ENCODE measurements around the gene LRP1B. TPM values are rescaled to one million over a fixed set of nuclear protein-coding genes. Genes with fewer than 3 reads are reported as not detected.

LRP1B gene
- total and polyA plus RNA-seq, 2 experiments from 2014 or later = not detected

DNA sequence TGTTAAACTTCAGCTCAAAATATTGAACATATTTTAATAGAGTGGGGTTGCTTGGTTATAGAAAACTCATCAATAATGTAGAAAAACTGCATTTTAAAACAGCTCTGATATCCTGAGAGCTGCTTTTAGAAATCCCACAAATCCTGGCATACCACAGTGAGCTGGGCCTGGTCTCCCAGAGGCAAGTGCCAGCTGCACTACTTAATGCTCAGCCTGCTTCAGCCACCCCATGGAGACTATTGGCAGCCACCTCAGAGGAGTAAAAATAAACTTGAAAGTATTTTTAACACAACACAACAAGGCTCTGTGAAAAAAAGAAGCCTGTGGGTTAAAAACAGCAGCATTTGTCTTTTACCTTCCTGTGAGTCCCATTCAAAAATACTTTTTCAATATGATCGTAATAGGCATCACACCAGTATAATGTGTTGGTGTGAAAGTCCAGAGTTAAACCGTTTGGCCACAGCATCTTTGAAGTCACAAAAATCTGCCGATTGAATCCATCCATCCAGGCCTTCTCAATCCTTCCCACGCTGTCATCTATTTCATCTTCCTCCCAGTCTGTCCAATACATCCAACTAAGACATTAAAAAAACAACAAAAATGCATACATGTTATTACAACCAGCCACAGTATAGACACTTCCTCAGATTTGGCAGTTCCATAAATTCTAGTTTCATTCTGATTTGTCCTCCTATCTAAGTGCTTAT, 1115.3 kb downstream of the LRP1B start:
- in situ Hi-C loops (cut with MboI) = no loop called here
- Histone ChIP-seq H3K4me1 (ENCODE audit: insufficient read depth) (peaks cover 7% of the 10 kb centered on the region), H3K27me3 (replicated peaks; ENCODE audit: insufficient read depth) (no peaks in the 10 kb centered on the region), H3K9me2 (ENCODE audit: insufficient read depth) (no peaks in the 10 kb centered on the region), H3K4me2 (ENCODE audit: unreplicated experiment) (no peak overlapping the region), H3K79me2 (ENCODE audit: insufficient read depth) (no peaks in the 10 kb centered on the region), H3K9me3 (ENCODE audit: low read depth) (no peaks in the 10 kb centered on the region), H2AFZ (0 out of 2 replicates have a peak overlapping the region, but pooled peaks have one; percentile 13), H4K20me1 (ENCODE audit: insufficient read depth) (no peaks in the 10 kb centered on the region), H3K36me3 (ENCODE audit: low read depth) (no peaks in the 10 kb centered on the region), H3K4me3 (no peak overlapping the region), H3F3A (ENCODE audit: insufficient read depth) (peaks cover 5% of the 10 kb centered on the region; the same call in 1 of the 2 replicates), H3K27ac (no peak overlapping the region), H3K9ac (no peak overlapping the region)
- 64 to 67% methylated on average over 4 of the region's 4 CpGs for WGBS, 2 experiments (ENCODE audit: low coverage in 1 of 2, low lambda C conversion rate in 2 of 2, missing lambda C conversion rate in 2 of 2)
- no peak for TF ChIP-seq EZH2 (IDR thresholded peaks at IDR 0.05; ENCODE audit: insufficient read depth, poor library complexity, severe bottlenecking)
- no peak for TF ChIP-seq EZH2phosphoT487 (IDR thresholded peaks at IDR 0.05; ENCODE audit: insufficient read depth, low read depth)
- no peak for DNase-seq

DNA sequence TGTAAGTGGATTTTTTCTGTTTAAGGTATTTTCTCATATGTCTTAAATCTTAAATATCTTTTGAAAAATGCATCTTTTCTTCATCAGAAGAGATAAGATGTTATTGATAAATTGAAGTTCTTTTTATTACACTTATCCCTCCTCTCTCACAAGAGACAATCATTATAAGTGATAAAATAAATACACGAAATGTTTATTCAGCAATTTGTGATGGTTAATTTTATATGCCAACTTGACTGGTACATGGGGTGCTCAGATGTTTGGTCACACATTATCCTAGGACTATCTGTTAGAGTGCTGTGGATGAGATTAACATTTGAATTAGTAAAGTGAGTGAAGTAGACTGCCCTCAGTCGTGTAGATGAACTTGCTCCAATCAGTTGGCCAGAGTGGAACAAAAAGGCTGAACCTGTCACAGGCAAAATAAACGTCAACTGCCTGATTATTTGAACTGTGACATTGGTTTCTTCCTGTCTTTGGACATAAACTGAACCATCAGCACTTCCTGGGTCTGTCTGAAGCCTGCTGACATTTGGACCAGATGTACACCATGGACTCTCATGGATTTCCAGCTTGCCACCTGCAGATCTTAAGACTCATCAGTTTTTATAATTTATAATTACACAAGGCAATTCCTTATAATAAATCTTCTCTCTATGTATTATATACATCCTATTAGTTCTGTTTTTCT, 1126.7 kb downstream of the LRP1B start:
- Histone ChIP-seq H3K79me2 (ENCODE audit: insufficient read depth) (no peaks in the 10 kb centered on the region), H3K27me3 (replicated peaks; ENCODE audit: insufficient read depth) (no peaks in the 10 kb centered on the region), H3K27ac (no peak overlapping the region), H4K20me1 (ENCODE audit: insufficient read depth) (no peaks in the 10 kb centered on the region), H3K9me3 (ENCODE audit: low read depth) (no peaks in the 10 kb centered on the region), H3K4me1 (ENCODE audit: insufficient read depth) (no peaks in the 10 kb centered on the region), H3K4me2 (ENCODE audit: unreplicated experiment) (no peak overlapping the region), H3K9ac (no peak overlapping the region), H3K36me3 (ENCODE audit: low read depth) (no peaks in the 10 kb centered on the region), H3K9me2 (ENCODE audit: insufficient read depth) (no peaks in the 10 kb centered on the region), H2AFZ (no peak overlapping the region), H3K4me3 (no peak overlapping the region), H3F3A (ENCODE audit: insufficient read depth) (no peaks in the 10 kb centered on the region)
- 48 to 50% methylated on average over 3 of the region's 3 CpGs for WGBS, 2 experiments (ENCODE audit: low coverage in 1 of 2, low lambda C conversion rate in 2 of 2, missing lambda C conversion rate in 2 of 2)
- TF ChIP-seq EZH2phosphoT487 (IDR thresholded peaks at IDR 0.05; ENCODE audit: insufficient read depth, low read depth) = no peak
- TF ChIP-seq EZH2 (IDR thresholded peaks at IDR 0.05; ENCODE audit: insufficient read depth, poor library complexity, severe bottlenecking) = no peak
- no peak for DNase-seq
- in situ Hi-C loops (cut with MboI) = no loop called here

DNA sequence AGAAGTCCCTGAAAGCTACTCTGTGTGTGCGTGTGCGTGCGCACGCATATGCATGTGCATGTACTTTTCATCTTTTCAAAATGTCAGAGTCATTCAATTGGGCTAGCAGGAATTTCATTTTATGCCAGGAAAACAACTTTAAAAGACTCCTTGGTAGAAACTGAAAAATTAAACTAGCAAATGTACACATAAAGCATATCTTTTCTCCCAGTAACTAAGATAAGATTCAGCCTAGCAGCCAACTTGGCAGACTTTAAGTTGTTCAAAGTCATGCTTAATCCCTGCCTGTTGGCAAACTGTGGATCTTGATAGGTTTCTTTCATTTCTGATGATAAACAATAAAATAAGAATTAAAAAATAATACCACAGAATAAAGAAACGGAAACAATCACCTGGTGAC, 1129.1 kb downstream of the LRP1B start:
- Histone ChIP-seq H3K9me2 (ENCODE audit: insufficient read depth) (no peaks in the 10 kb centered on the region), H3K27ac (no peak overlapping the region), H3K79me2 (ENCODE audit: insufficient read depth) (no peaks in the 10 kb centered on the region), H3K4me1 (ENCODE audit: insufficient read depth) (peaks cover 15% of the 10 kb centered on the region), H3F3A (ENCODE audit: insufficient read depth) (peaks cover 13% of the 10 kb centered on the region; the same call in 1 of the 2 replicates), H3K9ac (no peak overlapping the region), H3K36me3 (ENCODE audit: low read depth) (no peaks in the 10 kb centered on the region), H2AFZ (no peak overlapping the region), H4K20me1 (ENCODE audit: insufficient read depth) (no peaks in the 10 kb centered on the region), H3K27me3 (replicated peaks; ENCODE audit: insufficient read depth) (no peaks in the 10 kb centered on the region), H3K4me3 (no peak overlapping the region), H3K9me3 (ENCODE audit: low read depth) (no peaks in the 10 kb centered on the region), H3K4me2 (ENCODE audit: unreplicated experiment) (no peak overlapping the region)
- 87 to 98% methylated on average over 5 of the region's 5 CpGs for WGBS, 2 experiments (ENCODE audit: low coverage in 1 of 2, low lambda C conversion rate in 2 of 2, missing lambda C conversion rate in 2 of 2)
- TF ChIP-seq EZH2phosphoT487 (IDR thresholded peaks at IDR 0.05; ENCODE audit: insufficient read depth, low read depth) (no peak), EZH2 (IDR thresholded peaks at IDR 0.05; ENCODE audit: insufficient read depth, poor library complexity, severe bottlenecking) (no peak)
- in situ Hi-C loops (cut with MboI) = no loop called here
- DNase-seq = no peak

DNA sequence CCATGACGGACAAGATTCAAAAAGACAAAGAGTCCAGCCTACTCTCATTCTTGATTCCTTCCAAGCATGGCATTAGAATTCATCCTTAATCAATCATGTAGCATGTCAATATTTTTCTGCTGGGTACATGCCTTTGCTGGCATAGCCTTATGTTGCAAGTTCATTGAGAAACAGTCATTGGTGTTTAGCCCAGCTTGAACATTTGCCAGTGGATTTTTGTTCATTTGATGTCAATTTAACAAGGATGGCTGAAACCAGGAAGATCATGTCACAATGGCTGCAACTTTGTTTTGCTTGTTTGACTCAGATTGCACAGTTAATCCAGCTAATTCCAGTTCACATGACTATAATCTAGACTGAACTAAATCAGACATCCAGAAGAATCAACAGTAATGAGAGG, 1132.2 kb downstream of the LRP1B start:
- no peak overlapping the region for H3K9ac ChIP-seq
- no peak for TF ChIP-seq EZH2 (IDR thresholded peaks at IDR 0.05; ENCODE audit: insufficient read depth, poor library complexity, severe bottlenecking)
- TF ChIP-seq EZH2phosphoT487 (IDR thresholded peaks at IDR 0.05; ENCODE audit: insufficient read depth, low read depth) = no peak
- peak overlapping the region; percentile 53 for H3K4me2 ChIP-seq (ENCODE audit: unreplicated experiment)
- no peak overlapping the region for H3K4me3 ChIP-seq
- no peaks in the 10 kb centered on the region for H3K9me3 ChIP-seq (ENCODE audit: low read depth)
- no peaks in the 10 kb centered on the region for H3K9me2 ChIP-seq (ENCODE audit: insufficient read depth)
- H3F3A ChIP-seq (ENCODE audit: insufficient read depth) = peaks cover 13% of the 10 kb centered on the region; the same call in 1 of the 2 replicates
- WGBS, 2 experiments (ENCODE audit: low coverage in 1 of 2, low lambda C conversion rate in 2 of 2, missing lambda C conversion rate in 2 of 2) = 11 to 15% methylated on average over 1 of the region's 1 CpG
- H4K20me1 ChIP-seq (ENCODE audit: insufficient read depth) = no peaks in the 10 kb centered on the region
- H3K36me3 ChIP-seq (ENCODE audit: low read depth) = no peaks in the 10 kb centered on the region
- peak; percentile 50 for DNase-seq
- no peak overlapping the region for H3K27ac ChIP-seq
- no peaks in the 10 kb centered on the region for H3K27me3 ChIP-seq (replicated peaks; ENCODE audit: insufficient read depth)
- in situ Hi-C loops (cut with MboI) = no loop called here
- H2AFZ ChIP-seq = no peak overlapping the region
- peaks cover 15% of the 10 kb centered on the region for H3K4me1 ChIP-seq (ENCODE audit: insufficient read depth)
- no peaks in the 10 kb centered on the region for H3K79me2 ChIP-seq (ENCODE audit: insufficient read depth)
